ENCODE data around the gene DPAGT1.

Gene DPAGT1

GRCh38 chr11:119067371-119068222, 34.1 kb downstream of the DPAGT1 start, which contains the start of gene VPS11 (continued):
- TF ChIP-seq ZNF138 (tag by site-specific recombination; IDR thresholded peaks at IDR 0.05; ENCODE audit: borderline replicate concordance) (no peak), ZNF16 (tag by site-specific recombination; IDR thresholded peaks at IDR 0.05; ENCODE audit: low read depth) (no peak), ZSCAN30 (tag by site-specific recombination; IDR thresholded peaks at IDR 0.05) (no peak), ZNF404 (tag by site-specific recombination; IDR thresholded peaks at IDR 0.05) (no peak), PRDM1 (tag by site-specific recombination; IDR thresholded peaks at IDR 0.05) (no peak), REPIN1 (tag by site-specific recombination; IDR thresholded peaks at IDR 0.05; ENCODE audit: low read depth) (no peak), GLI4 (tag by site-specific recombination; IDR thresholded peaks at IDR 0.05) (no peak), ZBTB1 (tag by site-specific recombination; IDR thresholded peaks at IDR 0.05) (no peak), KLF9 (tag by site-specific recombination; IDR thresholded peaks at IDR 0.05; ENCODE audit: low read depth) (peak; percentile 94), ZNF501 (tag by site-specific recombination; IDR thresholded peaks at IDR 0.05) (no peak), ZNF837 (tag by site-specific recombination; IDR thresholded peaks at IDR 0.05) (no peak), SCRT1 (tag by site-specific recombination; IDR thresholded peaks at IDR 0.05; ENCODE audit: borderline replicate concordance) (no peak), ZNF530 (tag by site-specific recombination; IDR thresholded peaks at IDR 0.05; ENCODE audit: low read depth) (no peak), KLF8 (tag by site-specific recombination; IDR thresholded peaks at IDR 0.05) (0 out of 2 replicates have a peak, but pooled peaks have one; percentile 40), ZNF169 (tag by site-specific recombination; IDR thresholded peaks at IDR 0.05) (no peak), ZBTB26 (tag by site-specific recombination; optimal IDR thresholded peaks at IDR 0.05) (peak; percentile 63), HIC1 (tag by site-specific recombination; IDR thresholded peaks at IDR 0.05) (no peak), ZNF248 (tag by site-specific recombination; IDR thresholded peaks at IDR 0.05) (no peak), ZNF677 (tag by site-specific recombination; IDR thresholded peaks at IDR 0.05) (no peak)
- TF ChIP-seq, protein P1, sequence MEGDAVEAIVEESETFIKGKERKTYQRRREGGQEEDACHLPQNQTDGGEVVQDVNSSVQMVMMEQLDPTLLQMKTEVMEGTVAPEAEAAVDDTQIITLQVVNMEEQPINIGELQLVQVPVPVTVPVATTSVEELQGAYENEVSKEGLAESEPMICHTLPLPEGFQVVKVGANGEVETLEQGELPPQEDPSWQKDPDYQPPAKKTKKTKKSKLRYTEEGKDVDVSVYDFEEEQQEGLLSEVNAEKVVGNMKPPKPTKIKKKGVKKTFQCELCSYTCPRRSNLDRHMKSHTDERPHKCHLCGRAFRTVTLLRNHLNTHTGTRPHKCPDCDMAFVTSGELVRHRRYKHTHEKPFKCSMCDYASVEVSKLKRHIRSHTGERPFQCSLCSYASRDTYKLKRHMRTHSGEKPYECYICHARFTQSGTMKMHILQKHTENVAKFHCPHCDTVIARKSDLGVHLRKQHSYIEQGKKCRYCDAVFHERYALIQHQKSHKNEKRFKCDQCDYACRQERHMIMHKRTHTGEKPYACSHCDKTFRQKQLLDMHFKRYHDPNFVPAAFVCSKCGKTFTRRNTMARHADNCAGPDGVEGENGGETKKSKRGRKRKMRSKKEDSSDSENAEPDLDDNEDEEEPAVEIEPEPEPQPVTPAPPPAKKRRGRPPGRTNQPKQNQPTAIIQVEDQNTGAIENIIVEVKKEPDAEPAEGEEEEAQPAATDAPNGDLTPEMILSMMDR (tag by site-specific recombination; IDR thresholded peaks at IDR 0.05), result no peak
- TF ChIP-seq, protein P2, sequence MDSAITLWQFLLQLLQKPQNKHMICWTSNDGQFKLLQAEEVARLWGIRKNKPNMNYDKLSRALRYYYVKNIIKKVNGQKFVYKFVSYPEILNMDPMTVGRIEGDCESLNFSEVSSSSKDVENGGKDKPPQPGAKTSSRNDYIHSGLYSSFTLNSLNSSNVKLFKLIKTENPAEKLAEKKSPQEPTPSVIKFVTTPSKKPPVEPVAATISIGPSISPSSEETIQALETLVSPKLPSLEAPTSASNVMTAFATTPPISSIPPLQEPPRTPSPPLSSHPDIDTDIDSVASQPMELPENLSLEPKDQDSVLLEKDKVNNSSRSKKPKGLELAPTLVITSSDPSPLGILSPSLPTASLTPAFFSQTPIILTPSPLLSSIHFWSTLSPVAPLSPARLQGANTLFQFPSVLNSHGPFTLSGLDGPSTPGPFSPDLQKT (IDR thresholded peaks at IDR 0.05; ENCODE audit: borderline replicate concordance, low read depth, low read length), result peak; percentile 58; the same call in 1 of the 2 replicates
